ENCODE results near the gene MYO10. TPM values are rescaled to one million over a fixed set of nuclear protein-coding genes. Genes with fewer than 3 reads are reported as not detected.
A peak's percentile ranks its signal among the peaks of the same experiment; 100 is the strongest.
"Not testable (repeated sequence)": the region's sequence is repeated elsewhere in the genome, so short reads cannot be mapped to it uniquely, and the experiment has no call there.

Gene MYO10
- total RNA-seq, 1 donor from 2014 or later: 79.5 TPM

GRCh38 chr5:16740811-16741392, 195.2 kb downstream of the MYO10 start:
- DNase-seq (ENCODE audit: low read depth): no peak

DNA sequence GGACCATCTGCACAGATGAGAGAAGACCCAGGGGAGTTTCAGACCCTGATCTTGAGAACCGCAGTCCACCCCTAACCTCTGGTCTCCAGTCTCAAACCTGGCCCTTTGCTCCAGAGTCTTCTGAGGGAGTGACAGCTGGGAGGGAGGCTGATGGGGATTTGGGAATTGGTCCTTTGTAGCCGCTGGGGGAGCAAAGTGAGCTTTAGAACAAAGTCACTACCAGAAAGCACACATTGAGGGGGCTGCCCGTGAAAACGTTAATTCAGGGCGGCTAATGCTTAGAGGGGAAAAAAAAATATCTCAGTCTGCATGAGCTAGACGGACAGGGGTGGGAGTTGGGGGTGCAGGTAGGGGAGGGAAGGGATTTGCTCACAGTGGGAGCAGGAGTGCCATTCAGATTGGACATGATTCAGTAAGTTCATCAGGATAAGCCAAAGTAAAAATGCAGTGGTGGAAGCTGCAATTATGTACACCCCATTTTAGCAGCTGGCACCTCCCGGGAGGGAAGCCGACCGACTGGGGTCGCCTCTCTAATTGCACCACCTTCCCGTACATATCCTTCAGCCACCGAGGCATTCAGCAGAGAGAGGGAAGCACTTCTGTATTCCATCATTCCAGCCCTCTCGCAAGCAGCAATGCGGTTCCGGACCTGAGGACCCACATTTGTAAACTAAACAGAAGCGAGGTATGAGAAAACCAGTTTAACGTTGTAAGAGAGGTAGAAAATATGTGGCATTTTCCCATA, 195.8 kb downstream of the MYO10 start:
- no peak for DNase-seq (ENCODE audit: low read depth)

- DNase-seq (ENCODE audit: low read depth): not testable (repeated sequence)
Measured at GRCh38 chr5:16738393-16738792, 197.7 kb downstream of the MYO10 start.

DNA sequence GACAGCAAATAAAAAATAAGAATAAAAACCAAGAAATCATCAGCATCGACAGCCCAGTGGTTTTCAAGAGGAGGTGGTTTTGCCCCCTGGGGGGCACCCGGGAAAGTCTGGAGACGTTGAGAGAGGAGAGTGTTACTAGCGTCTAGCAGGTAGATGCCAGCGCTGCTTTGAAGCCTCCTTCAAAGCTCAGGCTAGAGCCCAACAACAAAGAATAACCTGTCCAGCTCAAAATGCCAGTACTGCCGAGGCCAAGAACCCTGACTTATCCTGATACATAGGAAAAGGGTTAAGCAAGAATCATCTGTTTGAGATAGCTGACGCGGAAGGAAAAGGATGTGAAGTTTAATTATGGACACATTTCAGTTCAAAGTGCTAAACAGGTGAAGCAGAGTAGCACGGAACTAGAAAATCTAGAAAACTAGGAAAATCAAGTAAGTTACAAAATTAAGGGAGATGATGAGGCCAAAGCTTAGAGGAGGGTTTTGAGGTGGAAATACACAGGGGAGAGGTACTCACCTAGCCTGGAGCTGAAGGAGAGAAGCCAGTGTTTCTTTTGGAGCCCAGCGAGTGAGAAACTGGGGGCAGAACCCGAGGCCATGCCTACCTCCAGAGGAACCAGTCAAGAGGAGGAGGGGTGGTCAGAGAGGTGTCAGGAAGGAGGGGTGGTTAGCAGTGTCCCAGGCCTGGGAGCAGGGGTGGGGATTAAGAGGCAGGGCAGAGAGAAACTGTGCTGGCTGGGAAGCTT, 198.3 kb downstream of the MYO10 start:
- DNase-seq (ENCODE audit: low read depth): no peak

DNA sequence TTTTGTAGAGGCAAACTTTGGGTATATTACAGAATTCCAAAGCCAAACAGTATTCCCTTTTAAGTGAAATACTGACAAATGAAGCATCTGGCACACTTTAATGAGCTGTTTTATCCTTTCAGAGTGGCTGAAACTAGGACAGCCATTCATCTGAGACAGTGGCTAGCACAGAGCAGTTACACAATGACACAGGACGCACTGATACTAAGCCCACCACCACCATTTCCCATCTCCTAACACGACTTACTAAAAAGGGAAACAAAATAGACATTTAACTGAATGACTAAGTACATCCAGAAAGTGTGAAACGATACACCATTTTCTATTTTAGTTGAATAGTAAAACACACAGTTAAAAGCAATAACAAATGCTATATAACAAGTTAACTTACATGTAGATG, 198.9 kb downstream of the MYO10 start:
- no peak for DNase-seq (ENCODE audit: low read depth)

GRCh38 chr5:16736158-16736995, 199.7 kb downstream of the MYO10 start:
- DNase-seq (ENCODE audit: low read depth): peak; percentile 79

GRCh38 chr5:16735101-16736060, 200.7 kb downstream of the MYO10 start:
- DNase-seq (ENCODE audit: low read depth): peak; percentile 76

DNA sequence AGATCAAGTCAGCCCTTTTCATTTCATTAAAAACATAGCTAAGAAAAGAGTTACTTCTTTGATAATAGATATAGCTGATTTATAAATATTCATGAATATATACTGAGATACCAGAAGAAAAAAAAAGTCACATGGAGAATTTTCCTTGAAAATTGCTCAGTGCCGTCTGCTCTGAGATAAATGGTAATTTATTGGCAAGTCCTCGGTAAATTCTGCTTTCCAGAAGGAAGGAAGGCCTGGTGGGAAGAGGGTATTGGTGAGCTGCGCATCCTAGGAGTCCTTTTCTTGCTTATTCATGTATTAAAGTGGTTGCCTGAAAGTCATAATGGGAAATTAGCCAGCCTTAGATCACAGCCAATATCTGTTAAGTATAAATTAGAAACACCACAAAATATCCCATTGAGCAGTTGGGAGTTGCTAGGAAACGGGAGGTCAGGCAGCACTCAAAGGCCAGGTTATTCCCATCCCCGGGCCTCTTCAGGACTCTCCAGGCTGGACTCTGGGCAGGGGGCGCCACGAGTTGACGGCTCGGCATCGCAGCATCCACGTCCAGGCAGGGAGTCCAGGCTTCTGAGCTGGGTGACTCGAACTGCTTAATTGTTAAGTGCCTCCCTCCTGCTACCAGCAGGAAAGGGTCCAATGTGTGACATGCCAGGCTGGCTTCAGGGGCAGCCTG, 202.6 kb downstream of the MYO10 start:
- DNase-seq (ENCODE audit: low read depth): no peak

- DNase-seq (ENCODE audit: low read depth): no peak
Measured at GRCh38 chr5:16732356-16732755, 203.7 kb downstream of the MYO10 start.

DNA sequence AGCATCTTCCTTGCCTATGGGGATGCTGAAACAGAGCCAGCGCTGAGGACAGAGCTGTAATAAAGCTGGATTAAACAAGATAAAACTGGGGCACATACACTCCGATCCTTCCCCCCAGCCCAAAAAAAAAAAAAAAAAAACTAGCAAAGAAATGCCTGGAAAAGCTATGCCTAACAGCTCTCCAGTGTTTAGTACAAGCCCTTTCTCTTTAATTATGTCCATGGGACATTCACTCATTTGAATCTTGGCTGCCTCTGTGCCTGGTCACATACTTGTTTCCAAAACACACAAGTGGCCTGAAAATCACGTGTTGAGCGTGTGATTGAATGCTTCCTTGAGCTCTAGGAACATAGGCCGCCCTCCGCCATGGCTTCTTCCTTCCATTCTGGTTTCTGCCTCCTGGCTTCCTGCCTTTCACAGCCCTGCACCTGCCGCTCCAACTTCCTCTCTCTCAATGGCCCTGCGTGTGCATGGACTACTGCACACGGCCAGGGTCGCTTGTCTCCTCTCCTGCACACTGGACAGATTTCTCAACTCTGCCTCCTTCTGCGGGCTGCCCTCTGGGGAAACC, 208.2 kb downstream of the MYO10 start:
- peak; percentile 47 for DNase-seq (ENCODE audit: low read depth)

GRCh38 chr5:16726538-16726946, 209.5 kb downstream of the MYO10 start:
- DNase-seq (ENCODE audit: low read depth): no peak

GRCh38 chr5:16725575-16725974, 210.5 kb downstream of the MYO10 start:
- DNase-seq (ENCODE audit: low read depth): no peak

- no peak for DNase-seq (ENCODE audit: low read depth)
Measured at GRCh38 chr5:16723821-16724220, 212.3 kb downstream of the MYO10 start.

- DNase-seq (ENCODE audit: low read depth): no peak
Measured at GRCh38 chr5:16722097-16722495, 214.0 kb downstream of the MYO10 start.

DNA sequence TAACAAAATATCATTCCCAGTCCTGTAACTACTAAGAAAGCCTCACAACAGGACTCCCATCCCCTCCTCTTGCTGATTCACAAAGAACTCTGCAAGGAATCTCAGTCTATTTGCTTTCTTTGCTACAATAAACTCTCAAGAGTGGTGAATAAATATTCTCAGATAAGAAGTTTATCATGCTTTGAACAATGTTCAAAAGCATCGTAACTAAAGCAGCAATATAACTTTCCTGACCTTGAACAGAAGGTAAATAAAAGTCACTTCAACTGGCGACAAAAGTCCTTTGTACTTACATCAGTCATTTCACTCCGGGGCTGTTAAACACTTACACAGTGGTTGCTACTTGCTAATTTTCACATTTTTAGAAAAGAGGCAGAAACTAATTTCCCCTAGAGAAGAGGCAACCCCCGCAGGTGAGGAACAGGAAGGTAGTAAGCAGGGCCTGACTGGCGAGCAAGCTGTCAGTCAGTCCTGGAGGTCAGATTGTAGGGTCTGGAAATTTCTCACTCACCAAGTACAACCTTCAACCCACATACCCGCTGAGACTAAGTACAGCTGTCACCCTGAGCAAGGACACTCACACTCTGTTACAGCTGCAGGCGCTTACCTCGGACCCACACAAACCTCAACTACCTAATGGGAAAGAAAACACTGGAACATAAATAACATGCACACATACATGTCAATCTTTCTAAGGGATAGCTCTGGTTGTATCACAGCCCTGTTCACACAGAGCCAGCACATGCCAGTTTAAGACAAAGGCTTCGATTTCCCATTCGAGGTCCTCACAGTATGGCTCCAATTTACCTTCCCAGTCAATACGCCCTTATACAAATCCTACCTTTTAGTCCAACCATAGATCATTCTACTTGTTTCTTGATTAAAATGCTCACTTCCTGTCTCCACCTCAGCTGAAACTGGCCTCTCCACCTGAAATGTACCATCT, 214.7 kb downstream of the MYO10 start:
- no peak for DNase-seq (ENCODE audit: low read depth)

DNA sequence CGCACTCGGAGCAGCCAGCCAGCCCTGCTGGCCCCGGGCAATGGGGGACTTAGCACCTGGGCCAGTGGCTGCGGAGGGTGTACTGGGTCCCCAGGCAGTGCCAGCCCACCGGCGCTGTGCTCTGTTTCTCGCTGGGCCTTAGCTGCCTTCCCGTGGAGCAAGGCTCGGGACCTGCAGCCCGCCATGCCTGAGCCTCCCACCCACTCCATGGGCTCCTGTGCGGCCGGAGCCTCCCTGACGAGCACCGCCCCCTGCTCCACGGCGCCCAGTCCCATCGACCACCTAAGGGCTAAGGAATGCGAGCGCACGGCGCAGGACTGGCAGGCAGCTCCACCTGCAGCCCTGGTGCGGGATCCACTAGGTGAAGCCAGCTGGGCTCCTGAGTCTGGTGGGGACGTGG, 218.1 kb downstream of the MYO10 start:
- DNase-seq (ENCODE audit: low read depth): not testable (repeated sequence)

DNA sequence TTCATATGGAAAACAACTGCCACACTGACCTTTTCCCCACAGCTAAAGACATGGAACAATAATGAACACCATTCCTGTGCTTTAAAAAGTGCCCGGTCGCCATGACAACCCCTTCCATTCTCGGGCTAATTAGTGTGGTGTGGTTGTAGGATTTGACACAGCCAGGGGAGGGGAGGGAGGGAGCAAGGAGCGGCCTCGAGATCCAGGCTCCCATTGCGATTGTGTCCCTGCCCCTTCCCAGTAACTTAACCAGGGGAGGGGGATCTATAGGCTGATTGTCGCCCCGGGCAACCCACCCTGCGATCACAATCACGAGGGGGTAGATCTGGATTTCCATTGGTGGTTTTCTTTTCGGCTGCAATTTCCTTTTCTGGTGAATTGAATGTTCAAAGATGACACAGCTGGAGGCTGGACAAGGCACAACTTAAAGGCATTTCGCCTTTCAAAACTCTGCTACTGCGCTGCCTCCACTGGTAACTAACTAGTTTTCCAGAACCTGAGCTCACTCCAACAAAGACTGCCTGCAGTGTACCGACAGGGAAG, 222.6 kb downstream of the MYO10 start:
- peak; percentile 44 for DNase-seq (ENCODE audit: low read depth)

DNA sequence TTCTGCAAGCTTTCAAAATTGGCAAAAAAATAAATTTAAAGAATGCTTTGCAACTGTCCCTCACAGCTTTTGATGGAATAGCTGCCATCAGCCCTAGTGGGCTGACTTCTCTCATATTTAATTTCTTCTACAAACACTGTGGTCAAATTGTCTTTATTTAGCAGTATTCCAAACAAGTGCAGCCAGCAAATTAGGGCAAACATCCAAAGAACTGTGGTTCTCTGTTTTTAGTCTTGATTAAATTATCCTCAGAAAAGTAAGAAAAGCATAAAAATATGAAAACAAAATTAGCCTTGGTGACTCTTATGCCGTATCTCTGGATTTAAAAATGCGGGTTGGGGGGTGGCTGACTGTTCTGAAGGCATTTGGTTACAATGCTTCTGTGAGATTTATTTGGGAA, 223.5 kb downstream of the MYO10 start:
- DNase-seq (ENCODE audit: low read depth): no peak

Data from renal cortical epithelial cell (primary cell).